Measurements from ENCODE around the gene TMTC2. TPM values are rescaled to one million over a fixed set of nuclear protein-coding genes. Genes with fewer than 3 reads are reported as not detected.

TMTC2 gene
- total and polyA plus RNA-seq, 10 of the 15 experiments (the other 5 are each of a cell fraction or from before 2014, with no cell fraction given) = 0.14 to 9.7 (median 1.2) TPM

DNA sequence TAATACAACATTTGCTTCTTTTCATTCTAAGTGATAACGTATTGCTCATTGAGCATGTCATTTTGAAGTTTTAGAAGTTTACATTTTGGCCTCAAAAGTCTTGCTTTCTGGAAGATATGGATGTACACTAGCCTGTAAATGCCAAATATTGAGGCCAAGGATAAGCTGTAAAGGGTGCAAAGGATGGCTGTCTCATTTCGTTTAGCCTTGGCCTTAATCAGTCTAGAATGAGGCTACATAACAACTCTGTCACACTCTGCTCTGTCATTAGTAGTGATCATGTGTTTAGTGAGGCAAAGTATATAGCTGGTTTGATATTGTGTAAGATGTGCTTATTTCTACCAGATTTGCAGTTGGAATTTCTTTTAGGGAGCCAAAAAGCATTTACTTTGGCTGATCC is 344.5 kb downstream of the TMTC2 start:
- Histone ChIP-seq H4K20me1 (ENCODE audit: control insufficient read depth, insufficient read depth) (no peaks in the 10 kb centered on the region), H3K9ac (ENCODE audit: control insufficient read depth, insufficient read depth, low read length) (no peak overlapping the region), H3K4me3 (no peak overlapping the region), H3K27ac (ENCODE audit: control insufficient read depth, insufficient read depth) (no peak overlapping the region), H3K79me2 (ENCODE audit: control insufficient read depth, insufficient read depth, low read length) (no peaks in the 10 kb centered on the region), H3K36me3 (ENCODE audit: control insufficient read depth in 2 of 2, insufficient read depth in 2 of 2, low read length in 1 of 2) (no peaks in the 10 kb centered on the region), H2AFZ (ENCODE audit: control insufficient read depth, low read depth, low read length) (no peak overlapping the region), H3K9me3 (replicated peaks; ENCODE audit: control insufficient read depth, insufficient read depth, low read length) (no peaks in the 10 kb centered on the region), H3K4me2 (ENCODE audit: control insufficient read depth, insufficient read depth) (no peak overlapping the region), H3K27me3 (replicated peaks in 1 of 2; ENCODE audit: control insufficient read depth in 2 of 2, insufficient read depth in 2 of 2, low read length in 1 of 2) (no peaks in the 10 kb centered on the region), H3K4me1 (ENCODE audit: control insufficient read depth, insufficient read depth, low read length) (no peaks in the 10 kb centered on the region)
- SMC1A ChIA-PET (ENCODE audit: uncharacterized antibody, unreplicated experiment) = interaction anchor here (1.1 to 1.4 kb wide), 2 partner anchors 16 to 346 kb away, joined by 3 read pairs; no protein-coding TSS in a partner anchor
- intact Hi-C loops (cut with micrococcal nuclease; ENCODE audit: unreplicated experiment) (no loop called here), in situ Hi-C loops (cut with MboI) (no loop called here)
- FAIRE-seq (no peak), DNase-seq (ENCODE audit: low read depth, low spot score) (no peak), ATAC-seq (no peak)
- POLR2A ChIA-PET = no interaction called here
- RAD21 ChIA-PET (ENCODE audit: unreplicated experiment) = no interaction called here
- CTCF ChIA-PET = no interaction called here
- no TSS peak for BruUV-seq (replicated peaks)
- no peak for TF ChIP-seq HCFC1 (IDR thresholded peaks at IDR 0.05; ENCODE audit: low read length)
- no peak for TF ChIP-seq NBN (IDR thresholded peaks at IDR 0.05)
- 66% methylated on average over 2 of the region's 2 CpGs for WGBS (ENCODE audit: insufficient coverage, insufficient replicate concordance, low lambda C conversion rate, missing lambda C conversion rate)

DNA sequence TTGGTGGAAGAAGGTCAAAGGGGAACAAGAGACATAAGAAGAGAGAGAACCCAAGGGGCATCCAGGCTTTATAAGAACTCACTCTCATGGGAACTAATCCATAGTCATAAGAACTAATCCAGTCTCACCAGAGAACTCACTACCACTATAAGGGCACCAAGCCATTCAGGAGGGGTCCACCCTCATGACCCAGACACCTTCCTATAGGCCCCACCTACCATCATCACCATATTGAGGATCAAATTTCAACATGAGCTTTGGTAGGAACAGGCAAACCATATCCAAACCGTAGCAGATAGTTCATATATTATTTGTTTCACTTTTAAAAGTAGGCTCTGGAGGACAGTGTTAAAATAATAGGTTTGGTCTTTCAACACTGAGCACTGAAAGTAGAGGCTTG is 350.1 kb downstream of the TMTC2 start:
- Histone ChIP-seq H3K4me2 (ENCODE audit: control insufficient read depth, insufficient read depth) (no peak overlapping the region), H3K4me1 (ENCODE audit: control insufficient read depth, insufficient read depth, low read length) (no peaks in the 10 kb centered on the region), H3K79me2 (ENCODE audit: control insufficient read depth, insufficient read depth, low read length) (no peaks in the 10 kb centered on the region), H2AFZ (ENCODE audit: control insufficient read depth, low read depth, low read length) (no peak overlapping the region), H3K36me3 (ENCODE audit: control insufficient read depth in 2 of 2, insufficient read depth in 2 of 2, low read length in 1 of 2) (no peaks in the 10 kb centered on the region), H4K20me1 (ENCODE audit: control insufficient read depth, insufficient read depth) (no peaks in the 10 kb centered on the region), H3K9me3 (replicated peaks; ENCODE audit: control insufficient read depth, insufficient read depth, low read length) (no peaks in the 10 kb centered on the region), H3K27ac (ENCODE audit: control insufficient read depth, insufficient read depth) (no peak overlapping the region), H3K9ac (ENCODE audit: control insufficient read depth, insufficient read depth, low read length) (no peak overlapping the region), H3K27me3 (replicated peaks in 1 of 2; ENCODE audit: control insufficient read depth in 2 of 2, insufficient read depth in 2 of 2, low read length in 1 of 2) (no peaks in the 10 kb centered on the region), H3K4me3 (no peak overlapping the region)
- no peak for FAIRE-seq
- intact Hi-C loops (cut with micrococcal nuclease; ENCODE audit: unreplicated experiment) = no loop called here
- no peak for DNase-seq (ENCODE audit: low read depth, low spot score)
- ATAC-seq = no peak
- 47% methylated on average over 1 of the region's 1 CpG for WGBS (ENCODE audit: insufficient coverage, insufficient replicate concordance, low lambda C conversion rate, missing lambda C conversion rate)
- BruUV-seq (replicated peaks) = no TSS peak
- POLR2A ChIA-PET = interaction anchor here (1.2 kb wide), 1 partner anchor 11 kb away, joined by 6 read pairs; no protein-coding TSS in a partner anchor
- CTCF ChIA-PET = interaction anchor here (1.4 kb wide), 1 partner anchor 22 kb away, joined by 3 read pairs; no protein-coding TSS in a partner anchor
- in situ Hi-C loops (cut with MboI) = no loop called here
- SMC1A ChIA-PET (ENCODE audit: uncharacterized antibody, unreplicated experiment) = no interaction called here
- RAD21 ChIA-PET (ENCODE audit: unreplicated experiment) = no interaction called here
- TF ChIP-seq JUNB (IDR thresholded peaks at IDR 0.05) (no peak), NBN (IDR thresholded peaks at IDR 0.05) (no peak), ASH2L (IDR thresholded peaks at IDR 0.05; ENCODE audit: borderline replicate concordance, low read depth) (no peak), NFIC (IDR thresholded peaks at IDR 0.05; ENCODE audit: low read depth, low read length) (no peak), PML (IDR thresholded peaks at IDR 0.05; ENCODE audit: low read length) (no peak), ETV6 (conservative IDR thresholded peaks at IDR 0.05 in 1 of 2, IDR thresholded peaks at IDR 0.05 in 1 of 2; ENCODE audit: borderline replicate concordance in 1 of 2, low read depth in 1 of 2) (no peak)
- TF ChIP-seq, protein P1, sequence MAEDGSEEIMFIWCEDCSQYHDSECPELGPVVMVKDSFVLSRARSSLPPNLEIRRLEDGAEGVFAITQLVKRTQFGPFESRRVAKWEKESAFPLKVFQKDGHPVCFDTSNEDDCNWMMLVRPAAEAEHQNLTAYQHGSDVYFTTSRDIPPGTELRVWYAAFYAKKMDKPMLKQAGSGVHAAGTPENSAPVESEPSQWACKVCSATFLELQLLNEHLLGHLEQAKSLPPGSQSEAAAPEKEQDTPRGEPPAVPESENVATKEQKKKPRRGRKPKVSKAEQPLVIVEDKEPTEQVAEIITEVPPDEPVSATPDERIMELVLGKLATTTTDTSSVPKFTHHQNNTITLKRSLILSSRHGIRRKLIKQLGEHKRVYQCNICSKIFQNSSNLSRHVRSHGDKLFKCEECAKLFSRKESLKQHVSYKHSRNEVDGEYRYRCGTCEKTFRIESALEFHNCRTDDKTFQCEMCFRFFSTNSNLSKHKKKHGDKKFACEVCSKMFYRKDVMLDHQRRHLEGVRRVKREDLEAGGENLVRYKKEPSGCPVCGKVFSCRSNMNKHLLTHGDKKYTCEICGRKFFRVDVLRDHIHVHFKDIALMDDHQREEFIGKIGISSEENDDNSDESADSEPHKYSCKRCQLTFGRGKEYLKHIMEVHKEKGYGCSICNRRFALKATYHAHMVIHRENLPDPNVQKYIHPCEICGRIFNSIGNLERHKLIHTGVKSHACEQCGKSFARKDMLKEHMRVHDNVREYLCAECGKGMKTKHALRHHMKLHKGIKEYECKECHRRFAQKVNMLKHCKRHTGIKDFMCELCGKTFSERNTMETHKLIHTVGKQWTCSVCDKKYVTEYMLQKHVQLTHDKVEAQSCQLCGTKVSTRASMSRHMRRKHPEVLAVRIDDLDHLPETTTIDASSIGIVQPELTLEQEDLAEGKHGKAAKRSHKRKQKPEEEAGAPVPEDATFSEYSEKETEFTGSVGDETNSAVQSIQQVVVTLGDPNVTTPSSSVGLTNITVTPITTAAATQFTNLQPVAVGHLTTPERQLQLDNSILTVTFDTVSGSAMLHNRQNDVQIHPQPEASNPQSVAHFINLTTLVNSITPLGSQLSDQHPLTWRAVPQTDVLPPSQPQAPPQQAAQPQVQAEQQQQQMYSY (CRISPR knock-in tag; IDR thresholded peaks at IDR 0.05) = no peak
- TF ChIP-seq, protein P2, sequence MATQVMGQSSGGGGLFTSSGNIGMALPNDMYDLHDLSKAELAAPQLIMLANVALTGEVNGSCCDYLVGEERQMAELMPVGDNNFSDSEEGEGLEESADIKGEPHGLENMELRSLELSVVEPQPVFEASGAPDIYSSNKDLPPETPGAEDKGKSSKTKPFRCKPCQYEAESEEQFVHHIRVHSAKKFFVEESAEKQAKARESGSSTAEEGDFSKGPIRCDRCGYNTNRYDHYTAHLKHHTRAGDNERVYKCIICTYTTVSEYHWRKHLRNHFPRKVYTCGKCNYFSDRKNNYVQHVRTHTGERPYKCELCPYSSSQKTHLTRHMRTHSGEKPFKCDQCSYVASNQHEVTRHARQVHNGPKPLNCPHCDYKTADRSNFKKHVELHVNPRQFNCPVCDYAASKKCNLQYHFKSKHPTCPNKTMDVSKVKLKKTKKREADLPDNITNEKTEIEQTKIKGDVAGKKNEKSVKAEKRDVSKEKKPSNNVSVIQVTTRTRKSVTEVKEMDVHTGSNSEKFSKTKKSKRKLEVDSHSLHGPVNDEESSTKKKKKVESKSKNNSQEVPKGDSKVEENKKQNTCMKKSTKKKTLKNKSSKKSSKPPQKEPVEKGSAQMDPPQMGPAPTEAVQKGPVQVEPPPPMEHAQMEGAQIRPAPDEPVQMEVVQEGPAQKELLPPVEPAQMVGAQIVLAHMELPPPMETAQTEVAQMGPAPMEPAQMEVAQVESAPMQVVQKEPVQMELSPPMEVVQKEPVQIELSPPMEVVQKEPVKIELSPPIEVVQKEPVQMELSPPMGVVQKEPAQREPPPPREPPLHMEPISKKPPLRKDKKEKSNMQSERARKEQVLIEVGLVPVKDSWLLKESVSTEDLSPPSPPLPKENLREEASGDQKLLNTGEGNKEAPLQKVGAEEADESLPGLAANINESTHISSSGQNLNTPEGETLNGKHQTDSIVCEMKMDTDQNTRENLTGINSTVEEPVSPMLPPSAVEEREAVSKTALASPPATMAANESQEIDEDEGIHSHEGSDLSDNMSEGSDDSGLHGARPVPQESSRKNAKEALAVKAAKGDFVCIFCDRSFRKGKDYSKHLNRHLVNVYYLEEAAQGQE (IDR thresholded peaks at IDR 0.05; ENCODE audit: low read depth, low read length) = no peak
- TF ChIP-seq, protein P3, sequence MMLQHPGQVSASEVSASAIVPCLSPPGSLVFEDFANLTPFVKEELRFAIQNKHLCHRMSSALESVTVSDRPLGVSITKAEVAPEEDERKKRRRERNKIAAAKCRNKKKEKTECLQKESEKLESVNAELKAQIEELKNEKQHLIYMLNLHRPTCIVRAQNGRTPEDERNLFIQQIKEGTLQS (IDR thresholded peaks at IDR 0.05; ENCODE audit: borderline replicate concordance, extremely low read depth, low read depth, low read length) = no peak

All from GM12878 (cell line).